Muscle of leg (tissue), 11 donors: ENCODE data around the gene B3GALT6. TPM values are rescaled to one million over a fixed set of nuclear protein-coding genes. Genes with fewer than 3 reads are reported as not detected.

Source experiments
- DNase-seq: peaks from one replicate; pipeline ENCODE4 v3.0.0; 2013
- H3K27ac ChIP-seq: one replicate; pipeline ENCODE4 v1.5.1; 2013; ENCODE audit warnings: mild to moderate bottlenecking, low read length, control low read depth
- H3K27me3 ChIP-seq: one replicate; pipeline ENCODE4 v1.6.1; 2013; ENCODE audit warnings: low read length; ENCODE audit not compliant: control insufficient read depth, insufficient read depth
- H3K36me3 ChIP-seq: one replicate; pipeline ENCODE4 v1.6.1; 2013; ENCODE audit warnings: low read length; ENCODE audit not compliant: control insufficient read depth, insufficient read depth
- H3K4me1 ChIP-seq: one replicate; pipeline ENCODE4 v1.6.1; 2013; ENCODE audit warnings: low read length; ENCODE audit not compliant: control insufficient read depth, insufficient read depth
- H3K4me3 ChIP-seq: one replicate; pipeline ENCODE4 v1.5.1; 2013; ENCODE audit warnings: low read length, control low read depth
- H3K9me3 ChIP-seq: replicated peaks from 2 replicates; pipeline ENCODE4 v1.6.1; 2013; ENCODE audit warnings: low read depth, low read length; ENCODE audit not compliant: control insufficient read depth
- WGBS: methylation state at CpG from one replicate; pipeline ENCODE4 v1.1.5; 2013; ENCODE audit warnings: missing lambda C conversion rate; ENCODE audit not compliant: insufficient coverage; 5-methylcytosine and 5-hydroxymethylcytosine counted together
- polyA plus RNA-seq, 8 donors: library from polyadenylated mRNA; unstranded; fragments of 120-200 nt; gene quantifications; one replicate each; pipeline versions ENCODE4 v1.2.1 to v1.2.3, GENCODE V29; 2013; ENCODE audit warnings: inconsistent platforms in 1 of 8, low replicate concordance in 1 of 8; ENCODE audit not compliant: insufficient read length in 8 of 8, insufficient read depth in 1 of 8
- total RNA-seq: library from RNA; stranded (reverse); fragments of 120-200 nt; gene quantifications from one replicate; pipeline ENCODE4 v1.2.4, GENCODE V29; 2013

The B3GALT6 gene
- total and polyA plus RNA-seq, 9 donors: 19.0 to 22.8 (median 21.2) TPM

- no peak overlapping the region for H3K4me3 ChIP-seq
- no peaks in the 10 kb centered on the region for H3K9me3 ChIP-seq
- H3K27ac ChIP-seq: no peak overlapping the region
- H3K36me3 ChIP-seq: peaks cover 61% of the 10 kb centered on the region
- no peak for DNase-seq
- no peaks in the 10 kb centered on the region for H3K27me3 ChIP-seq
- H3K4me1 ChIP-seq: peaks cover 33% of the 10 kb centered on the region
- WGBS: 92% methylated on average over 70 of the region's 74 CpGs
Measured at GRCh38 chr1:1216770-1217620, 15.0 kb upstream of the B3GALT6 start.

DNA sequence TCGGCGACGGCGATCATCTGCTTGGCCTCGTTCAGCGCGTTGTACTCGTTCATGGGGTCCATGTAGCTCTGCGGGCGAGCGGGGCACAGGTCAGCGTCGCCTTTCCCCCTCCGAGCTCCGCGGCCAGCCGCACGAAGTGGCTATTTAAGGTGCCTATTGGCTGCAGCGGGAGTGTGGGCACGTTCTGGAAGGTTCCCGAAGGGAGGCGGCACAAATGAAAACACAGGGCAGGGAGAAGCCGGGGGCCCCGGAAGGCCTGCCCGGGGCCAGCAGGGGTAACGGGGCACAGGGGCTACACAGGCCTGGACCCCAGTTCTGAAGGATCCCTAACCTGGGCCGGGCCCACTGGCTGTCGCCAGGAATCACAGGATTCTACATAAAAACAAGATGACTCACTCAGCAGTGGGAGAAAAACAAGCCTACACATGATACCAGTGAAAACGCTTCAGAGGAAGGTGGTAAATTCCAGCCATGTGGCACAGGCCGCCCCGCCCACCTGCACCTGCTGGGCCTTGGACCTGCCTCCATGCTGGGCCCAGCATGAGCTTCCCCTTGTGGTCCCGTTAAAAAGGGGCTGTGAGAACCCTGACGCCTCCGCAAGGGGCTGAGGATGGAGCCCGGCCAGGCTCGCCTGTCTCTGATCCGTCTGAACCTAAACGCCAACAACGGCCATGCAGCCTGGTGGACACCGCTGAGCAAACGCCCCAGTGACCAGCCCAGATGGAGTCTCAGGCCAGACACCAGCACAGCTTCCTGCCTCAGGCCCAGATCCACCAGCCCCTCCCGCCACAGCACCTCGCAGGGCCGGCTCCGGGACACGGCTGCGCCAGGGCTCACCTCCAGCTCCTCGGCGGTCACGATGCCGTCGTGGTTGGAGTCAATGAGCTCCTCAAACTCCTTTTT is 14.2 kb upstream of the B3GALT6 start:
- DNase-seq: no peak
- H3K9me3 ChIP-seq: no peaks in the 10 kb centered on the region
- peaks cover 70% of the 10 kb centered on the region for H3K36me3 ChIP-seq
- 82% methylated on average over 50 of the region's 52 CpGs for WGBS
- peaks cover 26% of the 10 kb centered on the region for H3K4me1 ChIP-seq
- no peak overlapping the region for H3K4me3 ChIP-seq
- no peaks in the 10 kb centered on the region for H3K27me3 ChIP-seq
- no peak overlapping the region for H3K27ac ChIP-seq

DNA sequence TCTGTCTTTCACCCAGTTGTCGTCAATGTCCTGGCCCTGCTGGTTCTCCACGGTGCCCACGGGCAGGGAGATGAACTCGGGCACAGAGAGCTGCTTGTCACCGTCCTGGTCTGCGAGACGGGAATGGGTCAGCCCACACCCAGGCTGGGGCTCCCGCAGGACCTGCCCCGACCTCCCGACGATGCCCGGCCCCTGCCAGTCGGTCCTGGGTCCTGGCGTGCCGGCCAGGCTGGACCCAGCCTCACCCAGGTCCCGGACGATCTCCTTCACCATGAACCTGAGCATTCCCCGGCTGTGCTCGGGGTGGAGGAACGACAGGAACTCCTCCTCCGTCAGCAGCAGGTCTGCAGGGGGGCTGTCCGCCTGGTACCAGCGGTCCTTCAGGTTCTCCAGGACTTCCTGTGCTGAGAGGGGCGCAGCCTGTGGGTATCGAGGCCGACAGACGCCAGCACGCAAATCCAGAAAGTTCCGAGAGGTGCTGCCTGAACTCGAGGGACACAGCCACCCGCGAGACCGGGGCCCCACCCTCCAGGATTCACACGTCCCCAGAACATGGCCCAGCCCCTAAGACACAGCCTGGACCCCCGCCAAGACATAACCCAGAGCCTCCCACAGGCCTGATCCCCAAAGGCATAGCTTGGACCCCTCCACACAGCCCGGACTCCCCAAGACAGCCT is 13.4 kb upstream of the B3GALT6 start:
- Histone ChIP-seq H3K36me3 (peaks cover 76% of the 10 kb centered on the region), H3K27ac (no peak overlapping the region), H3K9me3 (no peaks in the 10 kb centered on the region), H3K4me3 (no peak overlapping the region), H3K27me3 (no peaks in the 10 kb centered on the region), H3K4me1 (peaks cover 19% of the 10 kb centered on the region)
- 87% methylated on average over 36 of the region's 36 CpGs for WGBS
- no peak for DNase-seq

DNA sequence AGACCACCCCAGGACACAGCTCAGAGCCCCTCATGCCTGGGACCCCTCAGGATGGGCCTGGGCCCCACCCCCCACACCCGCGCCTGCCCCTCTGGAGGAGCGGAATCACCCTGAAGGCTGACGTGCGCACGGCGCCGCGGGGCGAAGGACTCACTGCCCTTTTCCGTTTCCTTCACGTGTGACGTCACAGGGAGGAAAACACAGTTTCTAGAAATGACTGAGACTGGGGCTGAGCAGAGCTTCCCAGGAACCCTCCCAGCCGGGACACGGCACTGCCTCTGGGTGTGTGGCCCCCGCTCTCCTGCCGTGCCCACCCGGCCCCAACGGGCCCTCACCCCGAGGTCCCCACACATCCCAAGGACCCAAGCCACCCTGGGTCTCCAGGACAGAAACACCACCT is 12.7 kb upstream of the B3GALT6 start:
- H3K27me3 ChIP-seq: no peaks in the 10 kb centered on the region
- no peaks in the 10 kb centered on the region for H3K9me3 ChIP-seq
- DNase-seq: no peak
- 93% methylated on average over 18 of the region's 20 CpGs for WGBS
- H3K4me1 ChIP-seq: peaks cover 16% of the 10 kb centered on the region
- H3K4me3 ChIP-seq: no peak overlapping the region
- peaks cover 76% of the 10 kb centered on the region for H3K36me3 ChIP-seq
- no peak overlapping the region for H3K27ac ChIP-seq

DNA sequence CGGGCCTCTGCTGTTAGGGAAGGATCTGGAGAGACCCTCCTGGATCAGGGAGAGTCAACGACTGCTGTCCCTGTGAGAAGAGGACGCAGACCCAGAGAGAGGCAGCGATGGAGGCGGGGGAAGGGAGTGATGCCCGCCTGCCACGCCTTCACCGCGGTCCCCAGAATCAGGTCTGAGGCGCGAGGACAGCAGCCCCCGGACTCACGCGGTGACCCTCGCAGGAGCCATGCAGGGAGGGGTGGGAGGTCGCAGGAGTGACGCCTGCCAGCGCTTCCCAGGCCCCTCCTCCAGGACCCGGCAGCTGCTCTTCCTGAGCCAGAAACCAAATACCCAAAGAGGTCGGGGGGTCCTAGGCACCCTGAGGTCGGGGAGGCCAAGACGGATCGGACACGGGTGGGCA is 11.8 kb upstream of the B3GALT6 start:
- WGBS: 81% methylated on average over 23 of the region's 24 CpGs
- Histone ChIP-seq H3K9me3 (no peaks in the 10 kb centered on the region), H3K27me3 (no peaks in the 10 kb centered on the region), H3K36me3 (peaks cover 79% of the 10 kb centered on the region), H3K27ac (no peak overlapping the region), H3K4me3 (no peak overlapping the region), H3K4me1 (peaks cover 9% of the 10 kb centered on the region)
- no peak for DNase-seq

GRCh38 chr1:1221887-1222574 is 10.0 kb upstream of the B3GALT6 start:
- Histone ChIP-seq H3K27ac (no peak overlapping the region), H3K36me3 (peaks cover 78% of the 10 kb centered on the region), H3K4me1 (no peaks in the 10 kb centered on the region), H3K4me3 (no peak overlapping the region), H3K9me3 (no peaks in the 10 kb centered on the region), H3K27me3 (no peaks in the 10 kb centered on the region)
- no peak for DNase-seq
- 94% methylated on average over 26 of the region's 30 CpGs for WGBS

DNA sequence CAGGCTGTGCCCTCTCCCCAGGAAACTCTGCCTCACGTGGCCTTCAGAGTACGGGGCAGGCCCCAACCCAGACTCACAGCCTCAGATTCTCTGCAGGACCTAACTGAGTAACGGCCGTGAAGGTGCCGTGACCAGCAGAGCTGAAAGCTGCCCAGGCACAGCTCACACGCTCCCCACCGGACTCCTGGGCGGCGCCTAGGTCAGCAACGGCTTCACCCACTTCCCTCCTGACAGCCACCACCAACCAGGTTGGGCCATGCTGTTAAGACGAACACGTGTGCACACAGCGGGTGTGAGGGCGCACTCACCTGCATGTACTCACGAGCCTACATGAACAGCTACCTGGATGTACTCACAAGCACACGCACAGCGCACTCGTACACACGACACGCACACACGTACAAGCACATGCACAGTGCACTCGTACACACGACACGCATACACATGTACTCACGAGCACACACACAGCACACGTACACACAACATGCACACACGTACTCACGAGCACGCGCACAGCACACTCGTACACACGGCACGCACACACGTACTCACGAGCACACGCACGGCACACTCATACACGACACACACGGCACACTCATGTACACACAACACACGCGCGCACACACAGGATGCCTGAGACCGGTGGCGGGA is 9.3 kb upstream of the B3GALT6 start:
- WGBS: 93% methylated on average over 41 of the region's 44 CpGs
- Histone ChIP-seq H3K4me3 (no peak overlapping the region), H3K36me3 (peaks cover 79% of the 10 kb centered on the region), H3K27ac (no peak overlapping the region), H3K4me1 (no peaks in the 10 kb centered on the region), H3K9me3 (no peaks in the 10 kb centered on the region), H3K27me3 (no peaks in the 10 kb centered on the region)
- no peak for DNase-seq

DNA sequence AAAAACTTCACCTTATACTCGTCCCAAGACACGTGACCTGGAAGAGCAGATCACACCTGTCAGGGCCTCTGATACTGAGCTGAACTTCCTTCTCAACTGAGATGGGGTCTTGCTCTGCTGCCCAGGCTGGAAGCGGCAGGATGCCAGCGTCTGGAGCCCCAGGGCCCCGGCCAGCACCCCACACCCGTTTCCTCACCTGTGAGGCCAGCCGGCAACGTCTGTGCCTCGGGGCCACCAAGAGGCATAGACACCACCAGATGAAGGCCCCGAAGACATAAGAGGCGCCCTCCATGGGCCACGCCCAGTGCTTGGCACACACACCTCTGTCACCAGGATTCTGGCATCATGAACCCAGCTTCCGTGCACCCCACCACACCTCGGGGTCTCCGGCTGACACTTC is 8.7 kb upstream of the B3GALT6 start:
- 94% methylated on average over 12 of the region's 15 CpGs for WGBS
- no peak overlapping the region for H3K27ac ChIP-seq

GRCh38 chr1:1223891-1224290 is 8.1 kb upstream of the B3GALT6 start:
- H3K27me3 ChIP-seq: no peaks in the 10 kb centered on the region
- no peak overlapping the region for H3K27ac ChIP-seq
- peaks cover 79% of the 10 kb centered on the region for H3K36me3 ChIP-seq
- H3K4me1 ChIP-seq: no peaks in the 10 kb centered on the region
- WGBS: 95% methylated on average over 21 of the region's 21 CpGs
- DNase-seq: no peak
- no peaks in the 10 kb centered on the region for H3K9me3 ChIP-seq
- no peak overlapping the region for H3K4me3 ChIP-seq

More for the DNA sequence above, 8.7 kb upstream of the B3GALT6 start:
- DNase-seq: no peak
- H3K4me3 ChIP-seq: no peak overlapping the region
- H3K9me3 ChIP-seq: no peaks in the 10 kb centered on the region
- no peaks in the 10 kb centered on the region for H3K27me3 ChIP-seq
- peaks cover 79% of the 10 kb centered on the region for H3K36me3 ChIP-seq
- no peaks in the 10 kb centered on the region for H3K4me1 ChIP-seq
